ENCODE data around the gene EFCAB13.

EFCAB13 gene

GRCh38 chr17:47323382-47324223, at the start of gene EFCAB13:
Gene EFCAB13, plus strand, starts transcription at chr17:47323955. Its CDS starts 4,399 bp downstream, at chr17:47328354.
- peak; percentile 52 to 58 (median 53) for DNase-seq (ENCODE audit: low read depth in 2 of 3, low spot score in 2 of 3)

DNA sequence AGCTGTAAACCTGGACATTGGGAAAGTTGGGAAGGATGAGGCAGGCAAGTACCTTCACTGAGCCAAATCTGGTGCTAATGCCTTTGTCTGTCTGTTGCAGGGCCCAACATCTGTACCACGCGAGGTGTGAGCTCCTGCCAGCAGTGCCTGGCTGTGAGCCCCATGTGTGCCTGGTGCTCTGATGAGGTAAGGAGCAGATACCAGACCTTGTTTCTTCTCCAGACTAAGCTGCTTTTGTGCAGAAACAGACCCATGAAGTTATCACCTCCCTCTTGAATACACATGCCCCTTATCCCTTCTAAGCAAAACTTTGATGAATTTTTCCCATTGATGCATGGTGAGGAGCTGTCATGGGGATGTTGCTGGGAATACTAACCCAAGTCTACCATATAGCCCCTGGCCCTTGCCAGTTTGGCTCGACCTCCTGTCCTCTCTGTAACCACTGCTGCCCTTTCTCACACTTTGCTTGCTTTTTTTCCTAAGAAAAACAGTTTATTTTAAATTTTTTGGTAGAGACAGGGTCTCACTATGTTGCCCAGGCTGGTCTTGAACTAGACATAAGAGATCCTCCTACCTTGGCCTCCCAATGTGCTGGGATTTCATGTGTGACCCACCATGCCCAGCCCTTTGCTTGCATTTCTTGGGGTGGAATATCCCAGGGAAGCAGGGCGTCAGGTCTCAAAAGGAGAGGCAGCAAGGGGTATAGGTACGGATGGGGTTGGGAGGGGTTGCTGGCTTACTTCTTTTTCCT, 49.3 kb upstream of the EFCAB13 start:
- DNase-seq (ENCODE audit: low read depth in 2 of 3, low spot score in 2 of 3) = no peak

DNA sequence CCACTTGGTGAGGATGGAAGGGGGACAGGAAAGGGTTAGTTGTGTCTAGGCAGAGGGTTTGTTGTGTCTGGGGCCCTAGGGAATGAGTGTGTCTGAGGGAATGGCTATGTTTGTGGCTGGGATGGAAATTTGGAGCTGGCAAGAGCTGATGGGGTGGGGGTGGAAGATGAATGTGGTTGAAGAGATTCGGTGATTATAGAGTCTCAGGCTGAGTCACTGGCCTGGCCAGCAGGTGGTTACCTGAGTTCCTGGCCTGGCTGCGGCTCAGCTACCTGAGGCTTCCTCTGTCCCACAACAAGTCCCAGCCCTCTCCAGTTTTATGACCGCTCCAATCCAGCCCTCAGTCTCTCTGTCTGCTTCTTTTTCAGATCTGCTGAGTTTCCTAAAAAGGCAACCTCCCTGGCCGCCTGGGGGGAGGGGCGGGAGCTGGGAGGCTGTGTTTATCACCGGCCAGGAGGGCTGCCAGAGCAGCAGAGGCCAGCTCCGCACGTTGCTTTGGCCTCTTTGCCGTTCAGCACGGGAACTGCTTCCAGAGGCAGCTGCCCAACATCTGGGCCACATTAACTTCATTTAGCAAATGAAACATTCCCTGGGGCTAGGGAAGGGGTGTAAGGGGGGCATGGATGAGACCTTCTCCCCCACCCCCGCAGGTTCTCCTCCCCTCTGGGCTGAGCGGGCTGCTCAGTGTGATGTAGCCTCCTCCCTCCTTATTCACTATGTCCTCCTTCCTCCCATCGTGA, 48.3 kb upstream of the EFCAB13 start:
- no peak for DNase-seq (ENCODE audit: low read depth in 2 of 3, low spot score in 2 of 3)

DNA sequence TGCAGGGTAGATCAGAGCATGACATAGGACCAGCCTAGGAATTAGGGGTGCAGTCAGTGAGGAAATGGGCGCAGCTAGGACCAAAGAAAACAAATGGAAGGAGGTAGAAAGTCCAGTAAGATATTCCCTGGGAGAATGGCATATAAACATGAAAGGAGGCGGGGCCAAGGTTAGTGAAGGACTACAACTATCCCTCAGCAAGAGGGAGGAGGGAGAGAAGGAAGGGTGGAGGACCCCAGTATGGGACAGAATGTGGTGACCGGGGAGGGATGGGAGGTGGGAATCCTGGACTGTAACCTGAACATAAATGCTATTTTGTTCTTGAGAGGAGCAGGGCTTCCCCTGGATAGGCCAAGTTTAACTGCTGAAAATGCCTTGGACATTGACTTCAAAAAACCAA, 47.3 kb upstream of the EFCAB13 start:
- no peak for DNase-seq (ENCODE audit: low read depth in 2 of 3, low spot score in 2 of 3)

GRCh38 chr17:47276868-47277267, 46.9 kb upstream of the EFCAB13 start:
- DNase-seq (ENCODE audit: low read depth in 2 of 3, low spot score in 2 of 3) = no peak

DNA sequence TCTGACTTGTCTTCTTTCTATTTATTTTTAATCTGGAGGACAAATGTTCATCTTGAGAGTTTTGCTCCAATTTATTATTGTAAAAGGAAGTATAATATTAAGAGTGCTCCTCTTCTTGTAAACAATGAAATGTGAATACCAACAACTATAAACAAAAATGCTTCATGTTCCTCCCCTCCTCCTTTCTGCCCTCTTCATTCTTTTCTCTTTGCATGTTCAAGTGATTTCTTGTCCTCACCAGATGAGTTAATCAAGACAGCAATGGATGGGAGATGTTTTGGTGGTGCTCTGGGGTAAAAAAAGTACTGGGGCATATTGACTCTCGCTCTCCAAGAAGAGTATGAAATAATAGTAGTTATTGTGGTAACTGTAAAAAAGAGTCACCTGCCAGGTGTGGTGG, 45.8 kb upstream of the EFCAB13 start:
- no peak for DNase-seq (ENCODE audit: low read depth in 2 of 3, low spot score in 2 of 3)

- DNase-seq (ENCODE audit: low read depth in 2 of 3, low spot score in 2 of 3) = no peak
Measured at GRCh38 chr17:47278561-47278960, 45.2 kb upstream of the EFCAB13 start.

GRCh38 chr17:47279062-47279801, 44.5 kb upstream of the EFCAB13 start:
- DNase-seq (ENCODE audit: low read depth in 2 of 3, low spot score in 2 of 3) = no peak

- DNase-seq (ENCODE audit: low read depth in 2 of 3, low spot score in 2 of 3) = no peak
Measured at GRCh38 chr17:47280072-47280811, 43.5 kb upstream of the EFCAB13 start.

- no peak for DNase-seq (ENCODE audit: low read depth in 2 of 3, low spot score in 2 of 3)
Measured at GRCh38 chr17:47281216-47281615, 42.5 kb upstream of the EFCAB13 start.

- DNase-seq (ENCODE audit: low read depth in 2 of 3, low spot score in 2 of 3) = no peak
Measured at GRCh38 chr17:47285003-47285402, 38.8 kb upstream of the EFCAB13 start.

DNA sequence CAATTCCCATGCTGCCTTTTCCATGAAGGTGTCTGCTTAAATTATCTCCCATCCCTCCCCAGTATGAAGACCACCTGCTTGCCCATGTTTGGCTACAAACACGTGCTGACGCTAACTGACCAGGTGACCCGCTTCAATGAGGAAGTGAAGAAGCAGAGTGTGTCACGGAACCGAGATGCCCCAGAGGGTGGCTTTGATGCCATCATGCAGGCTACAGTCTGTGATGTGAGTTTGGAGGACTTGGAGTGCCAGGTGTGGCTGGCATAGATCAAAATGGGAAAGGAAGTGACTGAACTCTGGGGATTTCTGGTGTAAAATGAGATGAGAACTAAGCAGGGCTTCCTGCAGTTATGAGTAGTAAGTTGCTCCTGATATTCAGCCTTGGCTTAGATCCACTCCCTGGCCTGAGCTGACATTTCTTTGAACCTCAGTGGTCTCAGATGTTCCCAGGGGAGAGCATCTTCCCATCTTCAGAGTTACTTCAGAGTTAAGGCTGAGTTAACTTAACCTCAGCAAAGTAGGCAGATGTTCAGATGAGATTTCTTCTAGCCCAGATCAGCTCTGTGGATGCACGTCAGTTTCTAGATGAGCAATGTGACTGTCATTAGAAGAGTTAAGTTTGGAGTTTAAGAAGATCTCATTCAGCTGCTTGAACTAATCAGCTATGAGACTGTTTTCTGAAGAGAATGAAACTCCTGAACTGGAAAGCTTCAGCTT, 37.4 kb upstream of the EFCAB13 start:
- DNase-seq (ENCODE audit: low read depth in 2 of 3, low spot score in 2 of 3) = no peak

DNA sequence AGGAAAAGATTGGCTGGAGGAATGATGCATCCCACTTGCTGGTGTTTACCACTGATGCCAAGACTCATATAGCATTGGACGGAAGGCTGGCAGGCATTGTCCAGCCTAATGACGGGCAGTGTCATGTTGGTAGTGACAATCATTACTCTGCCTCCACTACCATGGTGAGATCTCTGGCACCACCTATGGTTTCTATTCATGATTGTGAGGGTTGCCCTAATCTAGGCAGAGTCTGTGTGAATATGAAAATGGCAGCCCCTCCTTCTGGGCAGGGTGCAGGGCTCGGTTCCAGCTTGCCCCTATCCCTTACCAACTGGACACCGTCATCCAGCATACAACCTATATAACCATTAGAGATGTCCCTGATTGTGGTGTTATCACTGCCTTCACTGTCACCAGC, 36.7 kb upstream of the EFCAB13 start:
- DNase-seq (ENCODE audit: low read depth in 2 of 3, low spot score in 2 of 3) = no peak

GRCh38 chr17:47287639-47288038, 36.1 kb upstream of the EFCAB13 start:
- DNase-seq (ENCODE audit: low read depth in 2 of 3, low spot score in 2 of 3) = no peak

- no peak for DNase-seq (ENCODE audit: low read depth in 2 of 3, low spot score in 2 of 3)
Measured at GRCh38 chr17:47288531-47289116, 35.1 kb upstream of the EFCAB13 start.

DNA sequence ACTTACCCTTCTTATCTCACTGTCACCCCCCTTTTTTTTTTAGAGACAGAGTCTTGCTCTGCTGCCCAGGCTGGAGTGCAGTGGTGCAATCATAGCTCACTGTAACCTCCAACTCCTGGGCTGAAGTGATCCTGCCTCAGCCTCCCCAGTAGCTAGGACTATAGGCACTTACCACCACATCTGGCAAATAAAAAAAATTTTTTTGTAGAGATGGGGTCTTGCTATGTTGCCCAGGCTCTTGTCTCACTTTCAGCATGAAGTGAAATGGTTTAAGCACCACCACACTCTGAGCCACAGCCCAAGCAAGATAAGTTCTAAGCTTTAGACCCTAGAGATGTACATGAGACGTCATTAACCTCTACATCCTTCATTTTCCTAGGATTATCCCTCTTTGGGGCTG, 34.5 kb upstream of the EFCAB13 start:
- no peak for DNase-seq (ENCODE audit: low read depth in 2 of 3, low spot score in 2 of 3)

GRCh38 chr17:47290870-47291241, 32.9 kb upstream of the EFCAB13 start:
- no peak for DNase-seq (ENCODE audit: low read depth in 2 of 3, low spot score in 2 of 3)

DNA sequence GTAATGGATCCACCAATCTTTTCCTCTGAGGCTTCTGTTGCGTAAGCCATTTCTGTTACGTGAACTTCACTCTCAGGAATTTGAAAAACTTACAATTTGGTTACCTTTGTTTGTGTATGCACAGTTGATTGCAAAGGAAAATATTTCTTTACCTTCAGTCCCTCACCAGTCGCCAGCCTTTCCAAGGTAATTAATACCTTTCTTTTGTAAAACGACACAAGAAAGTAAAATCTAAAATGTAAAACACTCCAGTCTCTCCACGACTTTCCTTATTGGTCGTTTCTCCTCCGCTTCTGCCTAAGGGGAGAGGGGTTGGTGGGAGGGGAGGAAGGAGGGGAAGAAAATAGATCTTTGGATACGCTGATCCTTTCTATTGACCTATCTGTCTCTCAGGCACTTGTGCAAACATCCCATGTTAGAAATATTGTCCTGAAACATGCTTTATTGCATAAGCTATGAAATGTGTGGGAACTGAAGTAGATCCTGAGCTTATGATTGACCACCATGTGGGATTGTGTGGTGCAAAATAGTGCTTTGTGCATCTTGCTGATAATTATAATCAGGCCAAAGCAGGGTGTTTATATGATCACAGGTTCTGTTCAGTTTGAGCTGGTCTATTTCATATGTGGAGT, 32.4 kb upstream of the EFCAB13 start:
- no peak for DNase-seq (ENCODE audit: low read depth in 2 of 3, low spot score in 2 of 3)

- no peak for DNase-seq (ENCODE audit: low read depth in 2 of 3, low spot score in 2 of 3)
Measured at GRCh38 chr17:47292206-47292605, 31.5 kb upstream of the EFCAB13 start.

Data from activated CD8-positive, alpha-beta memory T cell treated with anti-CD3 and anti-CD28 coated beads for 48 hours (primary cell).